Renal cortical epithelial cell (primary cell): Measurements from ENCODE around the gene TUG1. TPM values are rescaled to one million over a fixed set of nuclear protein-coding genes. Genes with fewer than 3 reads are reported as not detected.

ENCODE experiments used
- DNase-seq: peaks from one replicate; pipeline ENCODE4 v3.0.0-alpha.2; 2011; ENCODE audit warnings: low read depth
- total RNA-seq: library from RNA; depleted of rRNA; stranded (reverse); fragments of >200 nt; gene quantifications from 2 replicates; pipeline ENCODE4 v1.2.3, GENCODE V29; 2014

The TUG1 gene
- total RNA-seq, 1 donor from 2014 or later: 90.7 TPM

DNA sequence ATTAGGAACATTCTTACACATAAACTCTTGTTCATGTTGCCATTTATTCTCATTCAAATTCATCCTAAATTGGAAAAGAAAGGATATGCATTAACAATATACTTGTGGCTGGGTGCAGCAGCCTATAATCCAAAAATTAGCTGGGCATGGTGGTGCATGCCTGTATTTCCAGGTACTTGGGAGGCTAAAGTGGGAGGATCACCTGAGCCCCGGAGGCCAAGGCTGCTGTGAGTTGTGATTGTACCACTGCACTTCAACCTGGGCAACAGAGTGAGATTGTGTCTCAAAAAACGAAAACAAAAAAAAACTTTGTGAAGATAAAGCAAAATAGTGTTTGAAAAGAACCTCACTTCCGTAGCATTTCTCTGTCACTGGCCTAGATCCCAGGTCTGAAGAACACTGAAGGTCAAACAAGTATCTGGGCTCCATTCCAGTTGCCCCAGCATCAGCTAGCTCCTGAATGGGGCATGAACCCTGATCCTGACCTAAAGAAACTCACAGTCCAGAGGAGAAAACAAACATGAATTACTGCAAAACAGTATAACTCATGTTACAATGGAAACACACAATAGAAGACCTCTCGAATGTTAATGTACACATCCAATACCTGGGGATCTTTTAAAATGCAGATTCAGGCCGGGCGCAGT is 32.2 kb downstream of the TUG1 start:
- no peak for DNase-seq

DNA sequence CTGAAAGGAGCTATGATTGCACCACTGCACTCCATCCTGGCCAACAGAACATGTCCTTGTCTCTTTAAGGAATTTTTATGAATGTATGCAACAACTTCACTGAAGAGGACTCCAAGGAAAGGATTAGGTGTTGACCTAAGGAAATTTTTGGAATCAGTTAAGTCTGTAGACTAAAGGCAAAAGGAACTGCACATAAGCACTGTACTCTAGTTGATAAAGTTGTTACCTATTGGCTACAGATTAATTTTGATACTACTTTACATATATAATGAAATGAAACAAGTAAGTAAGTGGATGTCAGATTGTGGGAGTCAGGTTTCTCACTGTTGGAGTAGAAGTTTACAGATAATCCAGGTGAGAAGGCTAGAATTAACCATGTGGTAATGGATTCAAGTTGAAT is 36.5 kb downstream of the TUG1 start:
- DNase-seq: no peak

DNA sequence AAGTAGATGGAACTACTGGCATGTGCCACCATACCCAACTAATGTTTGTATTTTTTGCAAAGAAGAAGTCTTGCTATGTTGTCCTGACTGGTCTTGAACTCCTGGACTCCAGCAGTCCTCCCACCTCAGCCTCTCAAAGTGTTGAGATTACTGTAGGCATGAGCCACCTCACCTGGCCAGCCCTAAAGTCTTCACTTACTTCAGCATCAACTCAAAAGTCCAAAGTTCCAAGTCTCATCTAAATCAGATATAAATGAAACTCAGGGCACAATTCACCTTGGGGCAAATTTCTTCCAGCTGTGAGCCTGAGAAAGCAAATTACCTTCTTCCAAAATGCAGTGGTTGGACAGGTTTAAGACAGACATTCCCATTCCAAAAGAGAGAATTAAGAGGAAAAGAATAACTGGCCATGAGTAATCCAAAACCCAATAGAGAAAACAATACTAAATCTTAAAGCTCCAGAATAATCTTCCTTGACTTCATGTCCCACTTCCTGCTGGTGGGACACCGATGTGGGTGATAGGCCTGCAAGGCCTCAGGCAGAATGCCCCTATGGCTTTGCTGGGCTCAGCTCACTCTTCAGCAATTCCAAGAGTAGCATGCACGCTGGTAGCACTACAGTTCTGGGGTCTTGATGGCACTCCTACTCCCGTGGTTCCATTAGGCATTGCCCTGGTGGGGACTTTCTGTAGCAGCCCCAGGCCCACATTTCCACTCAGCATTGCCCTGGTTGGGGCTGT is 50.3 kb downstream of the TUG1 start:
- DNase-seq: no peak

DNA sequence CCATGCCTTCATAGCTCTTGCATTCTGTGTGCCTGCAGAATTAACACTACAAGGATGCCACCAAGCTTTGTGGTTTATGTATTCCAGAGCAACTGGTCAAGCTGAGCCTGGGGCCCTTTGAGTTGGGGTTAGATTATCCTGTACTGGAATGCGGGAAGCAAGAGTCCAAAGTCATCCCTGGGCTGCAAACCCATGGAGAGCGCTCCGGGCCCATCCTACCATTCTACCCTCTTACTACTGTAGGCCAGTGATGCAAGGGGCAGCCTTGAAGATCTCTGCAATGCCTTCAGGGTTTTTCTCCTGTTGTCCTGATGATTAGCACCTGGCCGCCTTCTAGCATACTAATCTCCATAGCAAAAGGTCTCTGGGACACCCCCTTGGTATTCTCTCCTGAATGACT is 51.3 kb downstream of the TUG1 start:
- DNase-seq: no peak

DNA sequence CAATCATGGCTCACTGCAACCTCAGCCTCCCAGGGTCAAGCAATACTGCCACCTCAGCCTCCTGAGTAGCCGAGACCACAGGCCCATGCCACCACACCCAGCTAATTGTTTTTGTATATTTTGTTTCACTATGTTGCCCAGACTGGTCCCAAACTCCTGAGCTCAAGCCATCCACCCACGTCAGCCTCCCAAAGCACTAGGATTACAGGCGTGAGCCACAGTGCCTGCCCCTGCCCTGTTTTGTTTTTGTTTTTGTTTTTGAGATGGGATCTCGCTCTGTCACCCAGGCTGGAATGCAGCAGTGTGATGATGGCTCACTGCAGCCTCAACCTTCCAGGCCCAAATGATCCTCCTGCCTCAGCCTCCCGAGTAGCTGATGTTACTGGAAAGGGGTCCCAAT is 53.5 kb downstream of the TUG1 start:
- DNase-seq: no peak

Other genes starting within 250 kb of the TUG1 start
- gene MORC2, start 491 bp upstream of the TUG1 start, total RNA-seq: 9.0 and 48.7 TPM in 2 replicates
- 136 and 162 TPM in 2 replicates for gene SMTN, start 112.1 kb downstream of the TUG1 start, total RNA-seq
- gene SELENOM, start 138.3 kb downstream of the TUG1 start, total RNA-seq: 57.9 and 131 TPM in 2 replicates
- 0.87 and 4.0 TPM in 2 replicates for gene INPP5J, start 153.7 kb downstream of the TUG1 start, total RNA-seq
- not detected in 2 replicates for gene PLA2G3, start 171.2 kb downstream of the TUG1 start, total RNA-seq
- 45.0 and 50.9 TPM in 2 replicates for gene RNF185, start 190.9 kb downstream of the TUG1 start, total RNA-seq
- 54.5 and 106 TPM in 2 replicates for gene LIMK2, start 243.0 kb downstream of the TUG1 start, total RNA-seq